T1000 (cell line): ENCODE results near the gene PAK6.

ENCODE experiments used
- DNase-seq: peaks from one replicate; lab custom pipeline; 2025; ENCODE audit warnings: mixed read lengths; lab: John Stamatoyannopoulos, UW

Gene PAK6

GRCh38 chr15:40293006-40293405 is 54.1 kb downstream of the PAK6 start:
- no peak for DNase-seq

GRCh38 chr15:40293905-40294895 is 55.3 kb downstream of the PAK6 start:
- no peak for DNase-seq

GRCh38 chr15:40295297-40295696 is 56.4 kb downstream of the PAK6 start:
- no peak for DNase-seq

GRCh38 chr15:40295877-40296560 is 57.2 kb downstream of the PAK6 start:
- DNase-seq: no peak

- no peak for DNase-seq
Measured at GRCh38 chr15:40296561-40297230, 57.8 kb downstream of the PAK6 start.

GRCh38 chr15:40297356-40297755 is 58.5 kb downstream of the PAK6 start:
- DNase-seq: no peak

GRCh38 chr15:40298216-40298935 is 59.5 kb downstream of the PAK6 start:
- no peak for DNase-seq

GRCh38 chr15:40300367-40300766 is 61.5 kb downstream of the PAK6 start:
- DNase-seq: no peak

GRCh38 chr15:40300771-40301170 is 61.9 kb downstream of the PAK6 start:
- no peak for DNase-seq

- no peak for DNase-seq
Measured at GRCh38 chr15:40301467-40302179, 62.8 kb downstream of the PAK6 start.

GRCh38 chr15:40302288-40302886 is 63.5 kb downstream of the PAK6 start:
- DNase-seq: no peak

GRCh38 chr15:40302981-40303380 is 64.1 kb downstream of the PAK6 start:
- DNase-seq: no peak

- no peak for DNase-seq
Measured at GRCh38 chr15:40303576-40303975, 64.7 kb downstream of the PAK6 start.

- no peak for DNase-seq
Measured at GRCh38 chr15:40305281-40305680, 66.4 kb downstream of the PAK6 start.

GRCh38 chr15:40306371-40306770 is 67.5 kb downstream of the PAK6 start:
- no peak for DNase-seq

- DNase-seq: no peak
Measured at GRCh38 chr15:40306908-40307307, 68.0 kb downstream of the PAK6 start.

- no peak for DNase-seq
Measured at GRCh38 chr15:40307421-40308211, 68.8 kb downstream of the PAK6 start, which contains the start of gene PLCB2. PLCB2 (minus strand) TSS chr15:40307935; CDS start chr15:40307672, 263 bp downstream.

GRCh38 chr15:40309344-40309862 is 70.5 kb downstream of the PAK6 start:
- DNase-seq: no peak
